GM12878 (cell line): Measurements from ENCODE around the gene FABP2. TPM values are rescaled to one million over a fixed set of nuclear protein-coding genes. Genes with fewer than 3 reads are reported as not detected.

Experiments used
- ATAC-seq: fragments of 200-7000 bp; cut with Tn5 transposase; 3 replicates; pipeline ENCODE4 v1.9.1; 2020; ENCODE audit warnings: mild to moderate bottlenecking, moderate library complexity
- BruUV-seq: library from RNA; stranded (reverse); fragments of 400-500 nt; replicated peaks from 2 replicates; lab custom pipeline; 2021; lab: Mats Ljungman, UMichigan
- CTCF ChIA-PET: fragments of 300-600 bp; sonication (Branson Sonifier 250); formaldehyde crosslinking; extraction: SDS; loops from one replicate; lab custom pipeline; 2021; ENCODE audit warnings: inconsistent platforms; lab: Yijun Ruan, JAX
- POLR2A ChIA-PET: fragments of 350-600 bp; formaldehyde crosslinking; extraction: SDS; loops from one replicate; lab custom pipeline; 2021; ENCODE audit warnings: inconsistent platforms; lab: Charles Lee
- RAD21 ChIA-PET: fragments of 300-600 bp; sonication (Branson Sonifier 250); formaldehyde crosslinking; loops from one replicate; lab custom pipeline; 2023; ENCODE audit warnings: antibody characterized with exemption; ENCODE audit not compliant: unreplicated experiment; lab: Charles Lee
- SMC1A ChIA-PET: fragments of 300-600 bp; sonication (Branson Sonifier 250); formaldehyde crosslinking; loops from one replicate; lab custom pipeline; 2023; ENCODE audit not compliant: unreplicated experiment, uncharacterized antibody; lab: Charles Lee
- DNase-seq: peaks from one replicate; pipeline ENCODE4 v3.0.0-alpha.2; 2011; ENCODE audit warnings: low read depth, low spot score
- FAIRE-seq: peaks from 3 replicates; lab custom pipeline; 2011; peaks lifted over from hg19 to GRCh38; lab: Jason Lieb, UNC
- H2AFZ ChIP-seq: 2 replicates; pipeline ENCODE4 v1.6.0; 2011; ENCODE audit warnings: low read depth, low read length, control low read depth; ENCODE audit not compliant: control insufficient read depth
- H3K27ac ChIP-seq: 2 replicates; pipeline ENCODE4 v1.5.1; 2011; ENCODE audit warnings: control low read depth; ENCODE audit not compliant: control insufficient read depth, insufficient read depth
- H3K27me3 ChIP-seq, 2 experiments: replicated peaks in 1 of 2; 2 replicates each; pipeline versions ENCODE4 v1.6.0 to v1.6.1; 2011; ENCODE audit warnings: low read length in 1 of 2; ENCODE audit not compliant: control insufficient read depth in 2 of 2, insufficient read depth in 2 of 2
- H3K36me3 ChIP-seq, 2 experiments: 2 replicates each; pipeline ENCODE4 v1.5.1; 2011; ENCODE audit warnings: low read length in 1 of 2; ENCODE audit not compliant: control insufficient read depth in 2 of 2, insufficient read depth in 2 of 2
- H3K4me1 ChIP-seq: 2 replicates; pipeline ENCODE4 v1.6.1; 2011; ENCODE audit warnings: mild to moderate bottlenecking, low read length, moderate library complexity, mixed read lengths; ENCODE audit not compliant: control insufficient read depth, insufficient read depth
- H3K4me2 ChIP-seq: 2 replicates; pipeline ENCODE4 v1.6.0; 2011; ENCODE audit warnings: control low read depth; ENCODE audit not compliant: control insufficient read depth, insufficient read depth
- H3K4me3 ChIP-seq: fragments of 200-600 bp; sonication (generic); 2 replicates; pipeline ENCODE4 v1.5.1; 2016
- H3K79me2 ChIP-seq: 2 replicates; pipeline ENCODE4 v1.6.0; 2011; ENCODE audit warnings: low read length; ENCODE audit not compliant: control insufficient read depth, insufficient read depth
- H3K9ac ChIP-seq: 2 replicates; pipeline ENCODE4 v1.8.0; 2011; ENCODE audit warnings: low read length, control low read depth, mixed read lengths; ENCODE audit not compliant: control insufficient read depth, insufficient read depth
- H3K9me3 ChIP-seq: replicated peaks from 3 replicates; pipeline ENCODE4 v1.5.1; 2011; ENCODE audit warnings: mild to moderate bottlenecking, low read length; ENCODE audit not compliant: control insufficient read depth, insufficient read depth
- H4K20me1 ChIP-seq: 2 replicates; pipeline ENCODE4 v1.6.0; 2011; ENCODE audit not compliant: control insufficient read depth, insufficient read depth
- HDAC6 ChIP-seq: fragments of 200-600 bp; sonication (generic); IDR thresholded peaks from one replicate; pipeline ENCODE4 v1.8.0; 2017; ENCODE audit warnings: antibody characterized with exemption; ENCODE audit not compliant: unreplicated experiment
- HDGF ChIP-seq: fragments of 450-650 bp; IDR thresholded peaks from 2 replicates; pipeline ENCODE4 v1.6.1; 2016; ENCODE audit warnings: antibody characterized with exemption
- NFYA ChIP-seq: IDR thresholded peaks from 2 replicates; pipeline ENCODE4 v1.6.1; 2011; ENCODE audit warnings: low read depth, mild to moderate bottlenecking, low read length, improper control_type of control experiment, borderline replicate concordance
- RFX5 ChIP-seq: IDR thresholded peaks from 2 replicates; pipeline ENCODE4 v1.6.1; 2011; ENCODE audit warnings: low read depth, low read length, improper control_type of control experiment
- TCF12 ChIP-seq: IDR thresholded peaks from 2 replicates; pipeline ENCODE4 v1.6.1; 2011; ENCODE audit warnings: low read depth, mild to moderate bottlenecking, low read length
- USF1 ChIP-seq: IDR thresholded peaks from 2 replicates; pipeline ENCODE4 v1.6.1; 2011; ENCODE audit warnings: borderline replicate concordance, low read depth, mild to moderate bottlenecking, moderate library complexity, mixed read lengths, low read length; ENCODE audit not compliant: insufficient read depth; ENCODE audit errors: extremely low read length
- WGBS: methylation state at CpG from one replicate; pipeline ENCODE4 v1.1.6; 2016; ENCODE audit warnings: low lambda C conversion rate; ENCODE audit not compliant: insufficient replicate concordance, insufficient coverage; ENCODE audit errors: missing lambda C conversion rate; 5-methylcytosine and 5-hydroxymethylcytosine counted together
- in situ Hi-C: fragments of 300-500 bp; cut with MboI; formaldehyde crosslinking; loops from 9 replicates; pipeline ENCODE4 v1.14.3; 2018; ENCODE audit warnings: mixed read lengths
- intact Hi-C: fragments of 100-400 bp; cut with micrococcal nuclease; formaldehyde crosslinking; loops from one replicate; pipeline ENCODE4 v1.14.2; 2022; ENCODE audit not compliant: unreplicated experiment
- polyA plus RNA-seq, 11 experiments: library from polyadenylated mRNA; depleted of rRNA in 4 of 11; unstranded in 6 of 11; stranded (reverse) in 5 of 11; fragments of >200 nt; fragmentation: Nextera tagmentation in 4 of 11; fragmentation: Illumina TruSeq in 1 of 11; extraction: Ambion mirVana in 4 of 11; extraction: Trizol in 1 of 11; gene quantifications; 1 replicate in 1 of 11; 2 replicates in 10 of 11; pipeline versions ENCODE4 v1.2.1 to v1.2.3, GENCODE V29; 2011 to 2016; ENCODE audit warnings: inconsistent platforms in 2 of 11, missing spikeins in 2 of 11, low read depth in 1 of 11
- small RNA-seq: library from RNA; depleted of rRNA; stranded (forward); fragments of <200 nt; gene quantifications from one replicate; pipeline ENCODE3, GENCODE V24; 2014
- total RNA-seq, 4 experiments: library from RNA; depleted of rRNA in 3 of 4; stranded (reverse); fragments of >200 nt in 3 of 4; fragmentation: Illumina TruSeq in 1 of 4; extraction: Trizol in 1 of 4; gene quantifications; 2 replicates each; pipeline versions ENCODE4 v1.2.1 to v1.2.3, GENCODE V29; 2013 to 2021

FABP2 gene
- total and polyA plus RNA-seq, 10 of the 15 experiments (the other 5 are each of a cell fraction or from before 2014, with no cell fraction given), result not detected

DNA sequence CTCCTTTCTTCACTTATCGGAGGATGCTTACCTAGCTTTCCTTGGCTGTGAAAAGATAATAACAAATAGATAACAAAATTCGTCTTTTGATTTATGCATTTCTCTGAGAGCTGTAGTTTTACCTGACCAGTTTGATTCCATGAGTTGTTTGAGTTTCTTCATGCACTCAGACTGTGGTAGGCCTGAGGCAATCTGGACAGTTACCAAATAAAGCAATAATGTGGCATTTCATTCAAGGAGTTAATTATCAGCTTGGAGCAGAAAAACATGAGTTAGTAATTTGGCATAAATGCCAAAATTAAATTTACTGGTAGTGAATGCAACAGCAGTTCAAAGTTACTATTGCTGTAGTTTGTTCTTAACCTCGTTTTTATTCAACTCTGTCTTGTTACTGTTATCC lies 53.5 kb downstream of the FABP2 start:
- in situ Hi-C loops, result no loop called here
- TF ChIP-seq HDAC6 (no peak), TCF12 (no peak), RFX5 (no peak), USF1 (no peak), NFYA (no peak), HDGF (no peak)
- DNase-seq (no peak), ATAC-seq (no peak), FAIRE-seq (no peak)
- no peak overlapping the region for H3K27ac ChIP-seq
- no peaks in the 10 kb centered on the region for H3K36me3 ChIP-seq
- no TSS peak for BruUV-seq
- 76% methylated on average over 3 of the region's 3 CpGs for WGBS
- H3K9me3 ChIP-seq, result no peaks in the 10 kb centered on the region
- no peaks in the 10 kb centered on the region for H3K79me2 ChIP-seq
- ChIA-PET POLR2A (no interaction called here), RAD21 (no interaction called here), CTCF (no interaction called here), SMC1A (no interaction called here)
- no peaks in the 10 kb centered on the region for H3K4me1 ChIP-seq
- no peak overlapping the region for H3K9ac ChIP-seq
- no peak overlapping the region for H2AFZ ChIP-seq
- no peaks in the 10 kb centered on the region for H3K27me3 ChIP-seq
- H3K4me2 ChIP-seq, result no peak overlapping the region
- intact Hi-C loops, result no loop called here
- H3K4me3 ChIP-seq, result no peak overlapping the region
- H4K20me1 ChIP-seq, result no peaks in the 10 kb centered on the region

Small RNA genes lying within 50 kb of the gene (small RNA-seq; reads per million reads assigned to genes)
- gene RNU4-33P, result not detected

Other genes starting within 250 kb of the FABP2 start
- gene MYOZ2, start 186.3 kb downstream of the FABP2 start, total RNA-seq (2014; rRNA removed), result not detected in 2 replicates
- not detected in 2 replicates for gene MYOZ2, start 186.3 kb downstream of the FABP2 start, total RNA-seq (2014; rRNA removed; fragmentation: Illumina TruSeq; extraction: Trizol)
- gene MYOZ2, start 186.3 kb downstream of the FABP2 start, total RNA-seq (2021), result not detected in 2 replicates
- gene MYOZ2, start 186.3 kb downstream of the FABP2 start, polyA plus RNA-seq (2011; rRNA removed), result not detected in 2 replicates
- not detected in 2 replicates for gene MYOZ2, start 186.3 kb downstream of the FABP2 start, polyA plus RNA-seq (2014; fragmentation: Illumina TruSeq; extraction: Trizol)
- gene MYOZ2, start 186.3 kb downstream of the FABP2 start, polyA plus RNA-seq (2014; fragmentation: Nextera tagmentation; extraction: Ambion mirVana), result not detected
- not detected in 2 replicates for gene MYOZ2, start 186.3 kb downstream of the FABP2 start, polyA plus RNA-seq (2014; rRNA removed)
- not detected for gene MYOZ2, start 186.3 kb downstream of the FABP2 start, polyA plus RNA-seq (2016; fragmentation: Nextera tagmentation; extraction: Ambion mirVana)
- gene USP53, start 109.4 kb downstream of the FABP2 start, total RNA-seq (2014; rRNA removed), result 2.8 and 2.9 TPM in 2 replicates
- 3.6 and 4.0 TPM in 2 replicates for gene USP53, start 109.4 kb downstream of the FABP2 start, total RNA-seq (2014; rRNA removed; fragmentation: Illumina TruSeq; extraction: Trizol)
- 2.5 and 2.9 TPM in 2 replicates for gene USP53, start 109.4 kb downstream of the FABP2 start, total RNA-seq (2021)
- gene USP53, start 109.4 kb downstream of the FABP2 start, polyA plus RNA-seq (2011; rRNA removed), result 0.23 and 0.43 TPM in 2 replicates
- 4.0 and 4.2 TPM in 2 replicates for gene USP53, start 109.4 kb downstream of the FABP2 start, polyA plus RNA-seq (2014; fragmentation: Illumina TruSeq; extraction: Trizol)
- 1 to 10 TPM in 1 of 2 experiments, under 1 TPM in 1; 0.63 to 1.1 TPM for gene USP53, start 109.4 kb downstream of the FABP2 start, polyA plus RNA-seq (2014; fragmentation: Nextera tagmentation; extraction: Ambion mirVana)
- 2.2 and 3.0 TPM in 2 replicates for gene USP53, start 109.4 kb downstream of the FABP2 start, polyA plus RNA-seq (2014; rRNA removed)
- 1 to 10 TPM; 3.0 to 3.7 TPM for gene USP53, start 109.4 kb downstream of the FABP2 start, polyA plus RNA-seq (2016; fragmentation: Nextera tagmentation; extraction: Ambion mirVana)